Body of pancreas (tissue), 4 donors: ENCODE results near the gene SLC22A23. TPM values are rescaled to one million over a fixed set of nuclear protein-coding genes. Genes with fewer than 3 reads are reported as not detected.

Experiments
- ATAC-seq: fragments of 150-250 bp; one replicate; pipeline ENCODE4 v1.9.1; 2016
- DNase-seq, 4 donors: peaks; one replicate each; pipeline ENCODE4 v3.0.0-alpha.2; 2019
- H3K27ac ChIP-seq, 4 donors: fragments of 200-600 bp; sonication (generic); 1 replicate in 3 of 4; 2 replicates in 1 of 4; pipeline versions ENCODE4 v1.5.1 to v1.6.1; 2016 to 2019; ENCODE audit warnings: mild to moderate bottlenecking in 1 of 4, mixed read lengths in 1 of 4, moderate library complexity in 1 of 4
- H3K27me3 ChIP-seq, 2 donors: fragments of 200-600 bp; sonication (generic); one replicate each; pipeline ENCODE4 v1.6.0; 2016; ENCODE audit warnings: mild to moderate bottlenecking in 1 of 2
- H3K36me3 ChIP-seq, 2 donors: fragments of 200-600 bp; sonication (generic); replicated peaks in 1 of 2; 2 replicates each; pipeline ENCODE4 v1.5.1; 2016; ENCODE audit warnings: low read depth in 2 of 2; ENCODE audit not compliant: insufficient read depth in 1 of 2
- H3K4me1 ChIP-seq: fragments of 200-600 bp; sonication (generic); one replicate; pipeline ENCODE4 v1.6.0; 2016
- H3K4me3 ChIP-seq, 2 donors: fragments of 200-600 bp; sonication (generic); 1 replicate in 1 of 2; 2 replicates in 1 of 2; pipeline ENCODE4 v1.5.1; 2016 to 2019
- H3K9me3 ChIP-seq, 3 donors: fragments of 200-600 bp; sonication (generic); 1 replicate in 2 of 3; 2 replicates in 1 of 3; pipeline ENCODE4 v1.5.1; 2016
- POLR2A ChIP-seq, 3 donors: fragments of 450-650 bp; IDR thresholded peaks; one replicate each; pipeline ENCODE4 v1.6.1; 2016; ENCODE audit warnings: antibody characterized with exemption in 3 of 3, mild to moderate bottlenecking in 2 of 3
- WGBS, 2 donors: methylation state at CpG; one replicate each; pipeline ENCODE4 v1.1.5; 2017; 5-methylcytosine and 5-hydroxymethylcytosine counted together
- intact Hi-C: fragments of 100-400 bp; cut with DNase I; formaldehyde crosslinking; loops from one replicate; pipeline ENCODE4 v1.15.1; 2023
- total RNA-seq, 2 donors: library from RNA; depleted of rRNA; stranded (reverse); fragments of >200 nt; gene quantifications; one replicate each; pipeline ENCODE4 v1.1.0, GENCODE V29; 2016
- TF ChIP-seq, protein P1 (sequence below), 7 experiments: fragments of 450-650 bp in 4 of 7; fragments of 200-600 bp in 3 of 7; sonication (generic) in 3 of 7; IDR thresholded peaks; one replicate each; pipeline ENCODE4 v1.5.1; 2016 to 2019; ENCODE audit warnings: antibody characterized with exemption in 7 of 7

SLC22A23 gene
- total RNA-seq, 2 donors from 2014 or later, result 20.4 to 32.2 TPM

DNA sequence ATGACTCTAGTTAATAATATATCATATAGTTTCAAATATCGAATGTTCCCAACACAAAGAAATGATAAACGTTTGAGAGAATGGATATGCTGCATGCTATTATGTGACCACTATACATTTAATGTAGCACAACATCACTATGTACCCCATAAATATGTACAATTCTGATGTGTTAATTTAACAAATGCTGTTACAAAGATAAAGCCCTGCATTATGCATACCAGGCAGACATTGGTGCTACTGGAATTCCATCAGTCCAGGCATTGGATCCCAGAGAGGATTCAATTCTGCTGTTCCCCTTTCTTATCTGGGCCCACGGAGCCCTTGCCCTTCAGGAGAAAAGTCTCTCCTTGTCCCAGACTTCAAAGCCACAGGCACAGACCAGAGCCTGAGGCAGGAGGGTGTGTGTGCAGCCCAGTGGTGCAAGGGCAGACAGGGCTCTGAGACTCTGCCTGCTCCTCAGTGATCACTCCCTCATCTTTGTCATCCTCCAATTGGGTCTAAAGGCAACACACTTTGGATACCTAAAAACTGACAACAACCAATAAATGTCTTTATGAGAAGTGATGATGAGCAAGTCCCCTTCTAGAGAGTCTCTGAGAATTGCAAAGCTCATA lies 152.9 kb downstream of the SLC22A23 start:
- H3K9me3 ChIP-seq, result no peaks in the 10 kb centered on the region
- DNase-seq (peak in 1 of 4 donors; percentile 1), ATAC-seq (no peak)
- H3K4me3 ChIP-seq, result no peak overlapping the region
- TF ChIP-seq, protein P1, sequence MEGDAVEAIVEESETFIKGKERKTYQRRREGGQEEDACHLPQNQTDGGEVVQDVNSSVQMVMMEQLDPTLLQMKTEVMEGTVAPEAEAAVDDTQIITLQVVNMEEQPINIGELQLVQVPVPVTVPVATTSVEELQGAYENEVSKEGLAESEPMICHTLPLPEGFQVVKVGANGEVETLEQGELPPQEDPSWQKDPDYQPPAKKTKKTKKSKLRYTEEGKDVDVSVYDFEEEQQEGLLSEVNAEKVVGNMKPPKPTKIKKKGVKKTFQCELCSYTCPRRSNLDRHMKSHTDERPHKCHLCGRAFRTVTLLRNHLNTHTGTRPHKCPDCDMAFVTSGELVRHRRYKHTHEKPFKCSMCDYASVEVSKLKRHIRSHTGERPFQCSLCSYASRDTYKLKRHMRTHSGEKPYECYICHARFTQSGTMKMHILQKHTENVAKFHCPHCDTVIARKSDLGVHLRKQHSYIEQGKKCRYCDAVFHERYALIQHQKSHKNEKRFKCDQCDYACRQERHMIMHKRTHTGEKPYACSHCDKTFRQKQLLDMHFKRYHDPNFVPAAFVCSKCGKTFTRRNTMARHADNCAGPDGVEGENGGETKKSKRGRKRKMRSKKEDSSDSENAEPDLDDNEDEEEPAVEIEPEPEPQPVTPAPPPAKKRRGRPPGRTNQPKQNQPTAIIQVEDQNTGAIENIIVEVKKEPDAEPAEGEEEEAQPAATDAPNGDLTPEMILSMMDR (IDR thresholded peaks at IDR 0.05), result no peak
- no peak for TF ChIP-seq POLR2A (IDR thresholded peaks at IDR 0.05)
- no peaks in the 10 kb centered on the region for H3K36me3 ChIP-seq
- 92 to 94% methylated on average over 3 of the region's 3 CpGs for WGBS, 2 donors
- peaks cover 2% of the 10 kb centered on the region for H3K4me1 ChIP-seq
- H3K27me3 ChIP-seq, result no peaks in the 10 kb centered on the region
- H3K27ac ChIP-seq, result no peak overlapping the region
- intact Hi-C loops, result no loop called here

DNA sequence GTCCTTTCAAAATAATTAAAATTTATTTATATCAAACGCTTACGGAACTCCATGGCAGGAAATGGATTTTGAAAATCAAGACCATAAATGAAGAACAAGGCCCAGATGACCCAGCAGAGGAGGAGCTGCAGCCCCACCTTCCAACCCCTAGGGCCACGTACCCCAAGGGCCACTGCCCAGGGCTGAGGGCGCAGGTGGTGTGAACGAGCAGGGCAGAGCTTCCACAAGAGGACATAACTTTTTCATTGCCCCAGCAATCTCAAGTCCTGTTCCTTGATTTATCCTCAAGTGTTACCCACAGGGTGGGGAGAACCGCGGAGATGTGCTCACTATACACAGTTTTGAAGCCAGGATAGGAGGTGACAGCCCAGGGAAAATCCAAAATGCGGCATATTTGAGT lies 155.3 kb downstream of the SLC22A23 start:
- no peak overlapping the region for H3K4me3 ChIP-seq
- H3K27ac ChIP-seq, result no peak overlapping the region
- ATAC-seq (no peak), DNase-seq (no peak)
- H3K36me3 ChIP-seq, result no peaks in the 10 kb centered on the region
- WGBS, 2 donors, result 91 to 95% methylated on average over 8 of the region's 8 CpGs
- intact Hi-C loops, result no loop called here
- no peaks in the 10 kb centered on the region for H3K9me3 ChIP-seq
- H3K4me1 ChIP-seq, result peaks cover 10% of the 10 kb centered on the region
- no peaks in the 10 kb centered on the region for H3K27me3 ChIP-seq
- TF ChIP-seq, protein P1 (IDR thresholded peaks at IDR 0.05), result no peak
- TF ChIP-seq POLR2A (IDR thresholded peaks at IDR 0.05), result no peak

DNA sequence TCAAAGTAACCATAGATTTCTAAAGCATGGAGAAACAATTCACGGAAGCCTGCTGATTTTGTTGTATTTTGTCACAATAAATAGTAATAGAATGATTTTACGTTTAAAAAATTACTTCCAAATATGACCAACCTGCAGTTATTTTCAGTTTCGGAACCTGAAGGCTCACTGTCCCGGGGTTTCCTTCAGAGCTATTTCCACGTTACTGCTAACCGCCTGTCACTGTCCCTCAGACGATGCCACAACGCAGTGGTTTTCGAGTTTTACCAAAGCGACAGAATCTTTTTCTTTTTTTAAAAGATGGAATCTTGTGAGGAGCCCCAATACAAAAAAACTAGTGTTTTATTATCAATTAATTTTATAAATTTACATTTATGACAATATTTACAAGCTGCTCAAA lies 157.6 kb downstream of the SLC22A23 start:
- Histone ChIP-seq H3K27me3 (no peaks in the 10 kb centered on the region), H3K4me1 (peaks cover 21% of the 10 kb centered on the region), H3K9me3 (no peaks in the 10 kb centered on the region), H3K4me3 (no peak overlapping the region), H3K36me3 (no peaks in the 10 kb centered on the region), H3K27ac (no peak overlapping the region)
- DNase-seq (no peak), ATAC-seq (no peak)
- no peak for TF ChIP-seq POLR2A (IDR thresholded peaks at IDR 0.05)
- TF ChIP-seq, protein P1 (IDR thresholded peaks at IDR 0.05), result no peak
- intact Hi-C loops, result no loop called here
- 91 to 92% methylated on average over 10 of the region's 10 CpGs for WGBS, 2 donors

DNA sequence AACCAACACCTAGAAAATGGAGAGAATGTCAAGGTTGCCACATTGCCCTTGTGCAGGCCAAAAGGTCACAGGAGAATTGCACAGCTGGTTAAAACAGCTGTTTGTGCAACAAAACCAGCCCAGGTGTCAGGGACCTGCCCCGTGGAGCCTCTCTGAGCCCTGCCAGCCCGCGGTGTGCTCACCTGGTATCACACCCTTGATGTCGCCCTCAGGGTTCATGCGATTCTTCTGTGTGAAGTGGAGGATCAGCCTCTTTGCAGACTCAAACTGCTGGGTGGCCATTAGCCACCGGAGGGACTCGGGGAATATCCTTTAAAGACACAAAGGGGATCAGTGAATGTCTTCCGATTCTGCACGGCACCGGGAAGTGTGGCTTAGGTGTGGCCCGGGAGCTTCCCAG lies 158.9 kb downstream of the SLC22A23 start:
- DNase-seq (peak in 1 of 4 donors; percentile 16), ATAC-seq (no peak)
- Histone ChIP-seq H3K4me1 (peaks cover 21% of the 10 kb centered on the region), H3K27me3 (no peaks in the 10 kb centered on the region), H3K36me3 (no peaks in the 10 kb centered on the region), H3K4me3 (no peak overlapping the region), H3K9me3 (no peaks in the 10 kb centered on the region), H3K27ac (peak overlapping the region in 2 of 4 donors; percentile 4 to 13)
- 55 to 58% methylated on average over 11 of the region's 11 CpGs for WGBS, 2 donors
- TF ChIP-seq, protein P1 (IDR thresholded peaks at IDR 0.05), result no peak
- TF ChIP-seq POLR2A (IDR thresholded peaks at IDR 0.05), result no peak
- intact Hi-C loops, result no loop called here

DNA sequence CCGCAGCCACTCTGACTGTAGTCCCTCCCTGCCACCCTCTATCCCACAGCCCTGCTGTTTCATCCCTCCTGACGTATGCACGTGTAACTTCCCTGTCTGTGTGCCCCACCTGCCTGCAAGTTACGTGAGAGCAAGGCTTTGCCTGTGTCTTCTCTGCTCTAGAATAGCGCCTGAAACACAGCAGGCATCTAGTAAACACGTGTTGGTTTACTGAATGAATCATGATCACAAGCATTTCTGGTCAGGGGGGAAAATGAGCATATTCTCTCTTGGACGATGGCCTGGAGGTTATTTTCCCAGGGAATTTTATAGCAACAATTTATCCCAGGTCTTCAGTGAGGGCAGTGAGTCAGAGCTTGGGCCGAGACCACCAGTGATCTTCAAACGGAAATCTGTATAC lies 159.8 kb downstream of the SLC22A23 start:
- no peak for ATAC-seq
- peaks cover 21% of the 10 kb centered on the region for H3K4me1 ChIP-seq

More for the DNA sequence above, 159.8 kb downstream of the SLC22A23 start:
- intact Hi-C loops, result no loop called here
- Histone ChIP-seq H3K4me3 (no peak overlapping the region), H3K27me3 (no peaks in the 10 kb centered on the region), H3K27ac (no peak overlapping the region), H3K36me3 (no peaks in the 10 kb centered on the region), H3K9me3 (no peaks in the 10 kb centered on the region)
- 73 to 82% methylated on average over 9 of the region's 9 CpGs for WGBS, 2 donors
- DNase-seq, result peak in 2 of 4 donors; percentile 1 to 14
- TF ChIP-seq, protein P1 (IDR thresholded peaks at IDR 0.05), result no peak
- no peak for TF ChIP-seq POLR2A (IDR thresholded peaks at IDR 0.05)
